Hematopoietic multipotent progenitor cell treated with erythropoietin and hydrocortisone succinate and interleukin-3 and kit ligand, for 4 days (in vitro differentiated cells): ENCODE results near the gene NHS.
"Not testable (repeated sequence)": the region's sequence is repeated elsewhere in the genome, so short reads cannot be mapped to it uniquely, and the experiment has no call there.

Experiments used
- DNase-seq: peaks from one replicate; pipeline ENCODE4 v3.0.0-alpha.2; 2015

NHS gene

DNA sequence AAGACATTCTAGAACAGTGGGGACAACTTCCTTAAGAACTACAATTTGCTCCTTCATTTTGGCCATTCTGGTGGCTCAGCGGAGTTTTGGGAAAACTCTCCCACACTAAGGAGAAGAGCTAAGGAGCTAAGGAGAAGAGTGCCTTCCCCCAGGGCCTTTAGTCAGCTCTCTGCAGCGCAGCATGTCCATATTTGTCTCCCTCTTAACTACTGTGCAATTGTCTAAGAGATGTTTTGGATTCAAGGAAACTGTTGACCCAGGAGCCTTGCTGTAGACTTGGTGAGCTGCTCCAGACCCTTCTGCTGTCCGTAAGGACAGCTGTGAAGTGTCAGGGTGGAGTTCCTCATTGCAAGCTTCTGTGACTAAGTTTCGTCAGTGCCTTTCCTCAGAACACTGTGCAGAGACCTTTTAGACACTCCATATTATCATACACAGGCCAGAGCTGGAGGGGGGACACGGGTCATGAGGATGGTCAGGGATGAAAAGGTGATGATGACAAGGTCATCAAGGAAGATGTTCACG, 179.0 kb downstream of the NHS start:
- DNase-seq: no peak

DNA sequence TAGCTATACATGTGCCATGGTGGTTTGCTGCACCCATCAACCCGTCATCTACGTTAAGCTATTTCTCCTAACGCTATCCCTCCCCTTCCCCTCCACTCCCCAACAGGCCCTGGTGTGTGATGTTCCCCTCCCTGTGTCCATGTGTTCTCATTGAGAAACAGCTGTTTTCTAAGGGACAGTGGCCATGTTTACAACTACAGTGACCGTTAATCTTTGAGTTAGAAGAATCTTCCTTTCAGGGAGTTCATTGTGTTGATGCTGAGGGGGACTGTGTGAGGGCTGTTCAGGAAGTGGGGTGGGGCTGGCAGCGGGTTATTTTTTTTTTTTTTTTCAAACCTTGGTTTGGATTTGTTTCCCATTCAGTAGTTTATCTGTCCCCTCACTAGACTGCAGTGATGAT, 179.9 kb downstream of the NHS start:
- no peak for DNase-seq

GRCh38 chrX:17555846-17556245, 180.8 kb downstream of the NHS start:
- no peak for DNase-seq

DNA sequence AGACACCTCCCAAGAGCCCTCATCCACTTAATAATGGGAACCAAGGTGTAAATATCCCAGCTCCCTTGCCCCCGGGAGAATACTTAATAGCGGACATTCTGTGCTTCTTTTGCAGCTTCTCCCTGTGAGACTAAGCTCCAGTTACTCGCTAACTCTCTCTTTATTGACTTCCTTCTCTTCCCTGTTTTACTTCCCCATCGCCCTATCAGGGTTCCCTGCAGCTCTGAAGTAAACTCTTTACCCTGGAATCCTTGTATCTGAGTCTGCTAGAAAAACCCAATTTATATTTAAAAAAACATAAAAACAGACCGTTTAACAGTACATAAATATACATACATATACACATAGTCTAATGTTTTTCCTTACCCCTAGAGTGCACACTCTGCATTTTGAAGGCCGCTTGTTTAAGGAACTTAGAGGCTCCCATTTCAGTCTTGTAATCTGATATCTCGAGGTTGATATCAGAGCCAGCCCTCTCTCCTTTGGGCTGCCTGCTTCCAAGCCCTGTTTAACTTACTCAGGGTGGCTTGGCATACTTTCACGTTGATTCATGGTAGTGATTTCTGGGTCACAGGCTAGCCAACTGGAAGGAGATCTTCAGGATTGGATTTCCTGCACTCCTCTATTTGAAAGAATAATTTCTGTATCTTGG, 184.9 kb downstream of the NHS start:
- DNase-seq: no peak

GRCh38 chrX:17560385-17560784, 185.4 kb downstream of the NHS start:
- no peak for DNase-seq

GRCh38 chrX:17563076-17563475, 188.1 kb downstream of the NHS start:
- no peak for DNase-seq

GRCh38 chrX:17563515-17563914, 188.5 kb downstream of the NHS start:
- DNase-seq: no peak

DNA sequence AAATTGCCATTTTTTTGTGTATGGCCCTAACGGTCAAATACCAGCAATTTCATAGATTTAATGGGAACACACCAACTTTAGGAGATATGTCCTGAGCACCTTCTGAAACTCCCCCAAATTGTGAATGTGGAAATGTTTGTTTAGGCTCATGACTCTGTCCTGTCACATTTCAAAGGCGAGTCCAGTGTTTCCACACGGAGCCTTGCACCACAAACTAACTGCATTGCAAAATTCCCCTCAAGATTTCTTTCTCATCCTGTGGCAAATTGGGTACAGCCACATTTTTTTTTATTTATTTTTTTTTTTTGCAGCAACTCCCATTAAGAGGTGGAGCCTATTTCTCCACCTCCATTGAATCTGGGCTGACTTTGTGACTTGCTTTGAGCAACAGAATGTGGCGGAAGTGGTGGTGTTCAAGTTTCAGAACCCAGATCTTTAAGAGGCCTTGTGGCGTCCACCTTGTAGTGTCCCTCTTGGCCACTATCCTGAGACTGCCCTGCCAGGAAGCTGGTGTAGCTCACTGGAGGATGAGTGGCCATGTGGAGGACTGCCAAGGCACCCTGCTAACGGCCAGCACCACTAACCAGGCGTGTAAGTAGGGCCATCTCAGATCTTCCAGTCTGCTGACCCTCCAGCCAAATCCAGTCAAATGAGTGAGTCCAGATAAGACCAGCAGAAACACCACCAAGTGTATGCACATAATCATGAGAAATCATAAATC, 189.8 kb downstream of the NHS start:
- peak; percentile 8 for DNase-seq

- no peak for DNase-seq
Observed at GRCh38 chrX:17566740-17567139, 191.7 kb downstream of the NHS start.

- DNase-seq: no peak
Observed at GRCh38 chrX:17567187-17567586, 192.2 kb downstream of the NHS start.

- no peak for DNase-seq
Observed at GRCh38 chrX:17567821-17568220, 192.8 kb downstream of the NHS start.

DNA sequence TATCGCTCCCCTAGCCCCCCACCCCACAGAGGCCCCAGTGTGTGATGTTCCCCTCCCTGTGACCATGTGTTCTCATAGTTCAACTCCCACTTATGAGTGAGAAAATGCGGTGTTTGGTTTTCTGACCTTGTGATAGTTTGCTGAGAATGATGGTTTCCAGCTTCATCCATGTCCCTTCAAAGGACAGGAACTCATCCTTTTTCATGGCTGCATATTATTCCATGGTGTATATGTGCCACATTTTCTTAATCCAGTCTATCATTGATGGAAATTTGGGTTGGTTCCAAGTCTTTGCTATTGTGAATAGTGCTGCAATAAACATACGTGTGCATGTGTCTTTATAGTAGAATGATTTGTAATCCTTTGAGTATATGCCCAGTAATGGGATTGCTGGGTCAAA, 193.8 kb downstream of the NHS start:
- not testable (repeated sequence) for DNase-seq

DNA sequence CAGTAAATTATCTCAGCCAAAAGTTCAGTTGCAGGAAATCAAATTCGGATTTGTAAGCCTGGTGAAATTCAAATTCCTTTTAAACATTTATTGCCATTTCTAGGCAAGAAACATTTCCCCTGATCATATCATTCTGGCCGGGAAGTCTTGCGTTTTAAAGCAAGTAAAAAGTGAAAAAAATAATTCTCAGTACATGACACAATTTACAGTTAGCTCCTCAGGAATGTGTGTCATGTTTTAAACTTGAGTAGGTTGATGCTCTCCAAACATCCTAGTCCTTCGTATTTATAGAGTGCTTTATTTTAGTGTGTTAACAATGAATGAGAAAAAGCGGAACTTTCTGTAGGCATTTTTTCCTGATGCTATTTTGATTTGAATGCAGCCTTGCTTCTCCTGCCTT, 204.0 kb downstream of the NHS start:
- no peak for DNase-seq

GRCh38 chrX:17580539-17581152, 205.6 kb downstream of the NHS start:
- no peak for DNase-seq

DNA sequence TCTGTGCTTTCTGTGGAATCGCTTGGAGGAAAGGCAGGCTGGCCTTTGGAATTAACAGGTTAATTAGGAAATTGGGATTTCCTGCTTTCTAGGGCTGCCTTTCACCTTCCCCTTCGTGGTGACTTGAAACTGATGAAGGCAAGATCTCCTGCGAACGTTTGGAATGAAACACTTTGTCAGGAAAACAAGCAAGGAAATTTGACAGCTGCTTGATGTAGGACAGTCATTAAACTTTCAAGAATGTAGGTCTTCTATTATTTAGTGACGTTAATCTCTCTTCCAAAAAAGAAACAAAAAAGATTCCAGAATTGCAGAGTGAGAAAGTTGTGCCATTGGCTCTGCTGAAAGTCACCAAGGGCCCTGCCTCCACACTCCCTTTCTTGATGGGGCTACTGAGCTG, 206.6 kb downstream of the NHS start:
- DNase-seq: no peak

DNA sequence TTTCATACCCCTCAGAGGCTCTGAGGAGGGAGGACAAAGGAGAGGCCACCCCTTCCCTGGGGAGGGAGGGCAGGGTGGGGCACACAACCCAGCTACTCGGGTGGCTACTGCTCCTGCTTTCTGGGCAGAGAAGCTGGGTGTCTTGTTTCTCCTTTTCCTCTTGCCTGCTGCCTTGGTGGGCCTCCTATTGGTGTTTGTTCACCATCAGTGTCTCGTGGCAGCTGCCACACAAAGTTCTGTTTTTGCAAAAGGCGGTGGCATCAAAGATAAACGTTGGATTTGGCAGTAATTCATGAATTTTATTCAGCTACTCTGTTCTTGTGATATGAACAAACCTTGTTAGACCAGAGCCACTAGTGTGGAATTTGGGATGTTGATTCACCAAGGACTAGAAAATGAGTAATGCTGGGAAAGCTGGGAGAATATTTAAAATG, 209.3 kb downstream of the NHS start:
- DNase-seq: no peak

- no peak for DNase-seq
Observed at GRCh38 chrX:17585006-17585405, 210.0 kb downstream of the NHS start.

DNA sequence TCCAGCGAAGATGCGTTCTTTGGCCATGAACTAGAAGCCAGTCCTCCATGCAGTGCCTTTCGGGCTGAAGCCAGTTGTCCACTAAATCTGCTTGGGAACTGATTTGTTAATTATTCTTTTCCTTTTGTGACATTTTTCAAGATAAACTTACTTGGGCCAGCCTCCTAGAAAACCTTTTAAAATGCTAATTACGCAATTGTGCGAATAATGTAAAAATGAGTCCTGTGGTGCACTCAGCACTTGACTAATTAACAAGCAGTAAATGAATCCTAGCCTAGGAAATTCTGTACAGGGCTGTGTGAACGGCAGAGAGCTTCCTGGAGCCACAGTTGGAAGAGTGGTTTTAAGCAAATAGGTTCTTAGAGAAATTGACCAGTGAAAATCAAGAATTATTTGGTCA, 212.4 kb downstream of the NHS start:
- no peak for DNase-seq

DNA sequence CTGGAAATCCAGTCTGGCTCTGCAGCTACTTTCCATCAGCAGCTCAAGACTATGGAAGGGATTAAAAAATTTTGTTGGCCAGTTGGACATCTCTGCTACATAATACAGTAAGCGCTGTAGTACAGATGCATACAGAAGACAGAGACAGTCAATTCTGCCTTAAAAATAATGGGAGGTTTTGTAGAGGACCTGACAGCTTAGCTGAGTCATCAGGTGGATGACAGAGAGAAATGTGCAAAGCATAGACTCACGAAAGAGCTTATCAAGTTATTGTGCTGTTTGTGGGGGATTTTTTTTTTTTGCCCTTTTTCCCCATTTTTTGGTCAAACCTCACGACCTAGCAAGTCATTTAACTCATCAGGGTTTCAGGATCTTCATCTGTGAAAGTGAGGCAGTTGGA, 213.3 kb downstream of the NHS start:
- DNase-seq: no peak

DNA sequence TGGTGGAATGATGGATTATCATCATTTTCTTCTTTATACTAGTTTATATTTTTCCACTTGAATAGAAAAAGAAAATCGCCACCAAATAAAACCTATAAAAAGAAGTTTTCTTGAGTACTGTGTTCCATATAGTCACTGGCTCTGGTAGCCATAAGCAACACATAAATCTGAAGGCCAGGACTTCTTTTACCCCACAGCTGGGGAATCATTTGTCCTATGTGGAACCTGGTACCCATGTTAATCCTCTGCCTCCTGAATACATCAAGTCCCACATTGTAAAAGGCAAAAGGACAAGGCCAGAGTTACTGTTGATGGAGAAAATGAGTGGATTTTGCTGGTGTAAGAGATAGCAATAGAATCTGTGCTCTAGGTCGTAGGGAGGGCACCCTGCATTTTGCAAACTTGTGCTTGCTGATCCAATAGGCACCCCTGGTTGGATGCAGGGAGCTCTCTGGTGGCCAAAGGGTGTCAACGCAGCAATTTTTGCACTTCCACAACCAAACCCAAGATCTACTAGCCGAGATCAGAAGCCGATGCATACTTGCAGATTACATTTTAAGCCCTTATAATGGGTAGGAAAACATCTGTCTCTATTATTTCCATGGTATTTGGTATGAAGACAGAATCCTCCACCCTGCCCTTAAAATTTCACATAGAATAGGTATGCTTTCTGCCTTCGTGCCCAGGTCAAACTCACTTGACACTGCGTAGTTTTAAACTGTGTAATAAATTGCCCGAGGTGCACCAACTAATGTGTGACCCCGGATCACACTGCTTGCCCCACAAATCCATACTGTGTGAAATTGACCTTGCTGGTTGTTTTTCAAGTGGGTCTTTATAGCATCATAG, 216.1 kb downstream of the NHS start:
- DNase-seq: peak; percentile 57

GRCh38 chrX:17591741-17592110, 216.7 kb downstream of the NHS start:
- DNase-seq: no peak

DNA sequence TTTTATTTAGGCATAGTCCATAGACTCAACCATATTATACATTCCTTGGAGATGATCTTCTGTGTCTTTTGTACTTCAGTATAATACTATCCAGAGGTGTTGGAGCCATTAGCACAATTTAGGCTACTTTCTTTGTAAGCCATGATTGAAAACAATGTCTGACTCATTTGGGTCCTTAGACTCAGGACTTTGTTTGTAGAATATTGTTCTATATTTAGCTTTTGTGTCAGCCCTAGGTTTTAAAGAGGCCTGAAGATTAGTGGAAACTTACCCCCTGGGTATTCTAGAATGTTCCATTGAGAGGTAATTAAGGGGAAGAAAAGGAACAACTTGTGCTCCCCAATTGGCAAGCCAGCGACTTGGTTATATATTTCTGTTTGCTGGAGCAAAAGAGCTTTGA, 217.1 kb downstream of the NHS start:
- DNase-seq: no peak

DNA sequence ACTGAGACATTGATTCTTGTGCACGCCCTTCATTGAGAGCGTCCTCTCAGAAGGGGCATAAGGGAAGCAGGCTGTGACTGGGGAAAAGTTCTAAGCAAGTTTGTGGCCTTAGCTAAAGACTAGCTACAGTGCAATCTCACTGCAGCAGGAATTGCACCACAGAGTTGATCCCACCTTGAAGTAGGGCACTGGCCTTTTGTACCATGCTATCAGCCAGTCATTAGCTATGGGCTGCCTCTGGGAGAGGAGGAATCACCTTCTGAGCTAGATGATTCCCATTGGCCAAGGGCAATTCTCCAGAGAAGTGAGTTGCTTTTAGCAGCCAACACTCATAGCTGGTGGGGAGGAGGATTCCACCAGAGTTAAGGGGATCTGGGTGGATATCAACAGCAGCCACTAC, 219.7 kb downstream of the NHS start:
- DNase-seq: no peak
